ENCODE results near the gene OPCML.

The OPCML gene

GRCh38 chr11:132719684-132720083, 812.6 kb downstream of the OPCML start:
- DNase-seq (ENCODE audit: low read depth), result no peak

- DNase-seq (ENCODE audit: low read depth), result peak; percentile 15
These were observed 813.3 kb downstream of the OPCML start for GRCh38 chr11:132718711-132719671.

- DNase-seq (ENCODE audit: low read depth), result no peak
These were observed 814.5 kb downstream of the OPCML start for GRCh38 chr11:132717824-132718223.

DNA sequence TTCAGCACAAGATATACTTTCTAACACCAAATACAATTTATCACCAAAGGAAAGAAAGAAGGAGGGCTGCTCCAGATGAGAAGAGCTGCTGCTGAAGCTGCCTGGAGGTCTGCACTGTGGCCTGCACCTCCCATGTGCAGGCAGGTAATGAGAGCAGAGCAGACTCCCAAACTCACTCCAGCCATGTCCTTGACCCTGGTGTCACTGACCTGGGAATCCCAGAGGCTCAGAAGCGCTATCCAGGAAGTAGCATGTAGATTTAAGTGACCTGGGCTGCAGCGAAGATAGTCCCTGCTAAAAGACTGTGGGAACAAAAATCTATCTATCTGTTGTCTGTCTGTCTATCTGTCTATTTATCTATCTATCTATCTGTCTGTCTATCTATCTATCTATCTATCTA, 816.3 kb downstream of the OPCML start:
- no peak for DNase-seq (ENCODE audit: low read depth)

DNA sequence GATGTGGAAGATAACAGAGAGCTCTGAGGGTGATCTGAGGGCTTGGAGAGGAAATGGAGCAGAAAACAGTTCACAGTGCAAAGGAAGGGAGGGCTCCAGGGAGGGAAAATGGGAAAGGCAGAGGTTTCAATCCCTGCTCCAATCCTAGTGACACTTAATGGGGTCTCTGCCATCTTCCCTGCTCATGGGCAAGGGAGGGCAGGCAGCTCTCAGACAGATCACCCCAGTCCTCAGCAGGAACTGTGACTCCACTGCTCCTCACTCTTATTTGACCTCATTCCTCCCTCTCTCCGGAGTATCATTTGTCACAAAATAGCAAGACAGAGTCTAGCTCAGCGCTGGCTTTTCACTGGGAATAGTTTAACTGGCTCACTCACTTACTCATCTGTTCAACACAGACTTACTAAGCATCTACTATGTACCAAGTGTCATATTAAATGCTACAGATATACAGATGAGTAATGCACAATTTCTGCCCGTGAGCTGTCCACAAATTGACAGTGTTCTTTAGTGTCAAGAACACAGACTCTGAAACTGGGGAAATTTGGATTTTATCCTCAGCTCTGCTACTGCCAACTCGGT, 817.4 kb downstream of the OPCML start:
- DNase-seq (ENCODE audit: low read depth), result no peak

GRCh38 chr11:132712466-132712865, 819.8 kb downstream of the OPCML start:
- DNase-seq (ENCODE audit: low read depth), result no peak

- DNase-seq (ENCODE audit: low read depth), result no peak
These were observed 827.4 kb downstream of the OPCML start for GRCh38 chr11:132704781-132705375.

DNA sequence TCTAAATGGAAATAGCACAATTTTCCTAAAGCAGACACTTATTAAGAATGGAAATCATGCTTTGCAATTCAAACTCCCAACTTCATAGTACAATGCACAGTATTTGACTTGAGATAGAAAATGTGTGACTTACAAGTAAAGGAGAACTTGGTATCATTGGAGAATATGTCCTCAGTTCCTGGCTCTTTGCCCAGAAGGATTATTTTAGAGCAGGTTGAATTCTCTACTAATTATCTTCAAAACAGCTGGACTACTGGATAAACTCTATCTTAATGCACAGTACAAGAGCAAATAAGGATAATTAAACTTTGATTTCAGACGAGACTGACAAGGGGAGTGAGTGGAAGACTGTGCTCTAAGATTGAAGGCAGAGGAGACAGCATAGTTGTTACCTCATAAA, 839.4 kb downstream of the OPCML start:
- no peak for DNase-seq (ENCODE audit: low read depth)

DNA sequence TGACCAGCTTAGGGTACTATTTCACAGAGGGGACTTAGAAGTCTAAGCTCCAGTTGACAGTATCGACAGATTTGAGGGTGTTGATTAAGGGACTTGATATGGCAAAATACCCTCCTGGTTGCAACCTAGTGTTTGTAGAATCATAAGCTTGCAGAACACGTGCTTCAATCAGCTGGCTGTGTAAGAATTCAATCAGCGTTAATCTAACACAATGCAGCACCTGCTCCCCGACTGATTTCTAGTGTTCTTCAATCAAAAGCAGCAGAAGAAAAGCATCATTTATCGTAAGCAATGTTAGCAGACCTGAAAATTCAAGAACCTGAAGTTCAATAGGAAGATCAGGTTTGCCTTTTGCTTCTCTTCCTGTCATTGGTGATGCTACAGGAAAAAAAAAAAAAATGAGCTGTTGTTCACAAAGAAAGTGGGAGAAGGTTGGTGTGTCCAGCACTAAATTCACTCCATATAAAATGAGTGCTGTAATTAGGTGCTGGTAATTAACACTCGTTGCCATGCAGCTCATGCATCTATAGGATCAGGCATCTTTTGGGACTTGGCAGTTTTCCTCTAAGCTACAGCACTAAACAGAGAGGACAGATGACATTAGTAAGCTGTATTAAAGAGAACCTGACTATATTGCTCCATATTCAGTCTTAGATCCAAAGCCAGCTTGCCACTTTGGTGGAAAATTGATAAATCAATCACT, 840.3 kb downstream of the OPCML start:
- DNase-seq (ENCODE audit: low read depth), result no peak

GRCh38 chr11:132686886-132687285, 845.4 kb downstream of the OPCML start:
- DNase-seq (ENCODE audit: low read depth), result no peak

- DNase-seq (ENCODE audit: low read depth), result no peak
These were observed 847.1 kb downstream of the OPCML start for GRCh38 chr11:132685174-132685611.

DNA sequence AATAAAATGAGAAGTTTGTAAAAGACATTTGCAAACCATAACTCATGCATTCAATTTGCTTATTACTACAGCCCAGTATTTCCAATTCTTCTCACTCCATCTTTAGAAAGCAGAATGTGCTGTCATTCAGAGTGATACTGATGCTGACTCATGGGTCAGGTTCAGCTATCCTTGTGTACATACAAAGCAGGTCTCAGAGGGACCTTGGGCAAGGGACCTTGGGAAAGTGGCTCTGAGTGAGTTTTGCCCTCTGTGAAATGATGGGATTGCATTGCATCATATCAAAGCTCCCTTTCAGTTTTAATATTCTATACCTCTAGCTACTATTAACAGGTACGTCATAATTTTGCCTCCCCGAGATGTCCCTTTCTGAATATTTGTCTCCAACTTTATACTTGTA, 848.7 kb downstream of the OPCML start:
- no peak for DNase-seq (ENCODE audit: low read depth)

- DNase-seq (ENCODE audit: low read depth), result no peak
These were observed 850.3 kb downstream of the OPCML start for GRCh38 chr11:132681971-132682370.

GRCh38 chr11:132680584-132680983, 851.7 kb downstream of the OPCML start:
- no peak for DNase-seq (ENCODE audit: low read depth)

DNA sequence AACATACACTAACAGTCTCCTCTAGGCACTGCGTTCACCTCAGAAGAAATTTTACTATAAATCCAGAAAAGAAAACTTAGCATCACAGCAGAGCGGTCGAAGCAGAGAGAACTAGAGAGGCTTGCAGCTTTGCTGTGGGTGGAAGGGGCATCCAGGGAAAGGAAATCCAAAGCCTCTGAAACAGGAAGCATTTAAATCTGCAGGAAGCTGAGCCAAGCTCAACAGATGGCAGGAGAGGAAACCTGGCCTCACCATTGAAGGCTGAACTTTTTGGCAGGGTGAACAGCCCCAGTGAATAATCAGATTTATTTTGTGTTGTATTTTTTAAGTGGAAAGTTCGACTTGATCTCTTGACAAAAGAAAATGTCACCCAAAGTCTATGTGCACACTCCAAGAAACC, 858.1 kb downstream of the OPCML start:
- DNase-seq (ENCODE audit: low read depth), result no peak

DNA sequence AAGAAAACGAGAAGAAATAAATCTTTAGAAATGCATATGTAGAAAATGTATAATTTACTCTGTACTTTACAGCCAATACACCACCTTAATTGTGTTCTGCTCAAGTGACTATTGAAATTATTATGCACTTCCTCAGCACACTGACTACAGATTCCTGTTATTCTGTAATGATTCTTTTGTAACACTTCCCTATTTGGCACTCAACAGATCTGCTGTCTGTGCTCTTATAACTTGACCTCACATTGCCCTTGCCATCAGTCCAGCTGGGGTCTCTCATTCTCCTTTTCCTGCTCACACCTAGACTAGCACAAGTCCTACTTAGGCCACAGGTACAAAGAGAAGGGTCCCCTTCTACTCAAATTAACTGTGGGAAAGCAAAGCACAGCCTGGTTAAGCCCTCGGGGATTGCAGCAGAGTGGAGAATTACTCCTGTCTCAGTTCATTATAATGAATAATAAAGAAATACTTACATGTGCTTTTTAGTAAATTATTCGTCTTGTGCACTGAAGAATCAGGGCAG, 860.4 kb downstream of the OPCML start:
- DNase-seq (ENCODE audit: low read depth), result no peak

DNA sequence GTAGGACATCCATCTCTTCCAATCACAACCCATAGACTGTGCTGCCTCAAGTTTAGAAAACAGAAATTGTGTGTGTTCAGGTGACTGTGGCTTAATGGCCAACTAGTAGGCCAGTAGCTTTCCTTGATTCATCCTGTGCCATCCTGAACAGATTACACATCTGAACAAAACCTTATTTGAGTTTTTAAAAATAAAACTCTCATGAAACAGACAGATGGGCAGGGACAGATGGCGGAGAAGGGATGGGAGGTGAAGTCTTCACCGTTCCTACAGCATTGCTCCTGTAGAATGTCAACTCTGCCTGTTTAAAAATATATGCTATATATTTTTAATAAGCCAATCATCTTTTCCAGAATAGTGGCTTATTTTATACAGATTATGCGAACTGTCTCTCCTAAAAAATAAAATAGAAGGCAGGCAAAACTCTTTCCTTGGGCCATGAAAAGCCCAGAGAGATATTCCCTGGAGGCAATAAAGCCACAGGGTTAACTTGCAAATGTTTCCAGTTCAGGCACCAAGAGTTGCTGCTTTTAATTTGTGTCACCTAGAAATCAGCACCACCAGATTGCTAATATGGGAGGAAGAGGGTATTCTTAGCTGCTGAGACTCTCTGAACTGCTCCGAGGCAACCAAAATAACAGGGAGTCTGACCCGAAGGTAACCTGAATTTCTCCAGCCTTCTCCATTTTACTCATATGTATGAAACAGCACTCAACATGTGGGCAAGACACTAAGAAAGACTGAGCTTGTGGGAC, 861.2 kb downstream of the OPCML start:
- DNase-seq (ENCODE audit: low read depth), result no peak

GRCh38 chr11:132669949-132670348, 862.4 kb downstream of the OPCML start:
- DNase-seq (ENCODE audit: low read depth), result no peak

DNA sequence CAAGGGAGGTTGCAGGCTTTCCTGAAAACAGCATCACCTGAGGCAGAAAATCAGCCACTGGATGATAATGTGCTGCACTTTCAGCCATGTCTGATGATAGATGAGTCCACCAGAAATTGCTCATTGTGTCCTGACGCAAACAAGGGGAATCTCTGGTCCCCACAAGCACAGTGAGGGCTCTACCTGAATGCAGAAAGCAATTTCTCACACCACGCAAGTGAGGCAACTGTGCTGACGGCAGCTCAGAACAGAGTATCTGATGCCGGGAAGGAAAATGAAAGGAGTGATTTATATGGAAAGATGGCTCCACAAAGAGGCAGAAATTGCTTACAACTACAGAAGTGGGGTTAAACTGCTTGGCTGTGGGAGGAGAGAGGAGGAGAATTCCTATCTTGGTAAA, 867.1 kb downstream of the OPCML start:
- no peak for DNase-seq (ENCODE audit: low read depth)

DNA sequence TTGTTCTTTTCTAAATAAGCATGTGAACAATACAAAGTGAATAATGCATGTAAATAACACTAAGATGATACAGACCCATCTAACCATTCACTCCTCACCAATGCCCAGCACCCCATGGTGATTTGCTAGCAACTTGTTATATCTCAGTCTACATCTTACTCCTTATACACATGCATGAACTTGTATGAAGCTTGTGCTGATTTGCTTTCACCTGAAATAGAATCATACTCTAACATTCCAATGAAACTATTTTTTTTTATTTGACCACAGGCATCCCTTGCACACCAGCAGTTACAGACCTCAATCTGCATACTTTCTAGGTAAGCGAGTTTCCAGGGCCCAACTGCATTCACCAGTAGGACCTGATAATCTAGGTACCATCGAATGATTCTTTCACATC, 873.6 kb downstream of the OPCML start:
- DNase-seq (ENCODE audit: low read depth), result no peak

- DNase-seq (ENCODE audit: low read depth), result no peak
These were observed 874.3 kb downstream of the OPCML start for GRCh38 chr11:132658004-132658403.
